Bronchial epithelial cell (primary cell): ENCODE measurements around the gene ECD. TPM values are rescaled to one million over a fixed set of nuclear protein-coding genes. Genes with fewer than 3 reads are reported as not detected.

Experiments used
- DNase-seq: peaks from one replicate; pipeline ENCODE4 v3.0.0-alpha.2; 2010; ENCODE audit warnings: low read depth
- FAIRE-seq: peaks from 2 replicates; lab custom pipeline; 2011; peaks lifted over from hg19 to GRCh38; lab: Jason Lieb, UNC
- H3K27me3 ChIP-seq: 2 replicates; pipeline ENCODE4 v1.5.1; 2011; ENCODE audit warnings: low read length; ENCODE audit not compliant: control insufficient read depth, insufficient read depth
- H3K36me3 ChIP-seq: 2 replicates; pipeline ENCODE4 v1.5.1; 2011; ENCODE audit warnings: low read length; ENCODE audit not compliant: control insufficient read depth, insufficient read depth
- H3K4me3 ChIP-seq: 2 replicates; pipeline ENCODE4 v1.5.1; 2011; ENCODE audit warnings: mild to moderate bottlenecking, low read depth, low read length, control low read depth
- CTCF ChIP-seq: IDR thresholded peaks from 2 replicates; pipeline ENCODE4 v1.5.1; 2011; ENCODE audit warnings: mild to moderate bottlenecking, moderate library complexity, low read length, control low read depth, inconsistent platforms; ENCODE audit not compliant: insufficient read depth, severe bottlenecking
- total RNA-seq: library from RNA; depleted of rRNA; stranded (reverse); fragments of >200 nt; gene quantifications from 2 replicates; pipeline ENCODE4 v1.2.1, GENCODE V29; 2014

Gene ECD
- total RNA-seq, 1 donor from 2014 or later: 17.6 TPM

- Histone ChIP-seq H3K27me3 (no peaks in the 10 kb centered on the region), H3K36me3 (peaks cover 1% of the 10 kb centered on the region), H3K4me3 (no peak overlapping the region)
- FAIRE-seq (no peak), DNase-seq (no peak)
- no peak for TF ChIP-seq CTCF
Observed at GRCh38 chr10:73207883-73208282, 40.1 kb upstream of the ECD start.

GRCh38 chr10:73206385-73206784, 38.6 kb upstream of the ECD start:
- no peak for TF ChIP-seq CTCF
- Histone ChIP-seq H3K4me3 (no peak overlapping the region), H3K27me3 (no peaks in the 10 kb centered on the region), H3K36me3 (peaks cover 1% of the 10 kb centered on the region)
- DNase-seq (no peak), FAIRE-seq (no peak)

GRCh38 chr10:73205890-73206289, 38.1 kb upstream of the ECD start:
- no peaks in the 10 kb centered on the region for H3K36me3 ChIP-seq
- no peak overlapping the region for H3K4me3 ChIP-seq
- no peak for TF ChIP-seq CTCF
- DNase-seq (no peak), FAIRE-seq (no peak)
- no peaks in the 10 kb centered on the region for H3K27me3 ChIP-seq

GRCh38 chr10:73205081-73205480, 37.3 kb upstream of the ECD start:
- Histone ChIP-seq H3K4me3 (no peak overlapping the region), H3K36me3 (no peaks in the 10 kb centered on the region), H3K27me3 (no peaks in the 10 kb centered on the region)
- DNase-seq (no peak), FAIRE-seq (no peak)
- TF ChIP-seq CTCF: no peak

- no peak for FAIRE-seq
- no peak overlapping the region for H3K4me3 ChIP-seq
- no peak for TF ChIP-seq CTCF
- DNase-seq: no peak
- no peaks in the 10 kb centered on the region for H3K36me3 ChIP-seq
- H3K27me3 ChIP-seq: no peaks in the 10 kb centered on the region
Observed at GRCh38 chr10:73190188-73190587, 22.4 kb upstream of the ECD start.

GRCh38 chr10:73186266-73186665, 18.5 kb upstream of the ECD start:
- no peaks in the 10 kb centered on the region for H3K36me3 ChIP-seq
- no peaks in the 10 kb centered on the region for H3K27me3 ChIP-seq
- no peak for TF ChIP-seq CTCF
- DNase-seq: no peak
- FAIRE-seq: no peak
- no peak overlapping the region for H3K4me3 ChIP-seq
